BJ (cell line): ENCODE results near the gene ARFRP1. TPM values are rescaled to one million over a fixed set of nuclear protein-coding genes. Genes with fewer than 3 reads are reported as not detected.

Experiments
- CTCF ChIA-PET: fragments of 350-600 bp; formaldehyde crosslinking; extraction: SDS; loops from one replicate; lab custom pipeline; 2021; ENCODE audit warnings: antibody characterized with exemption, inconsistent platforms; lab: Yijun Ruan, JAX
- POLR2A ChIA-PET: fragments of 300-600 bp; sonication (Branson Sonifier 250); formaldehyde crosslinking; extraction: SDS; loops from one replicate; lab custom pipeline; 2021; ENCODE audit warnings: antibody characterized with exemption; lab: Charles Lee
- DNase-seq: peaks from one replicate; pipeline ENCODE4 v3.0.0-alpha.2; 2011; ENCODE audit warnings: low read depth
- H3K27me3 ChIP-seq: 2 replicates; pipeline ENCODE4 v1.6.0; 2011; ENCODE audit warnings: low read length; ENCODE audit not compliant: control insufficient read depth, insufficient read depth
- H3K36me3 ChIP-seq: 2 replicates; pipeline ENCODE4 v1.5.1; 2011; ENCODE audit warnings: low read length; ENCODE audit not compliant: control insufficient read depth, insufficient read depth
- H3K4me3 ChIP-seq: 2 replicates; pipeline ENCODE4 v1.5.1; 2011; ENCODE audit warnings: low read depth, mild to moderate bottlenecking, control low read depth, low read length
- polyA minus RNA-seq: library from RNA; depleted of rRNA, polyadenylated mRNA; stranded (reverse); fragments of >200 nt; gene quantifications from 2 replicates; pipeline ENCODE4 v1.2.3, GENCODE V29; 2011; rRNA and poly(A)+ RNA removed
- polyA plus RNA-seq: library from polyadenylated mRNA; depleted of rRNA; stranded (reverse); fragments of >200 nt; gene quantifications from 2 replicates; pipeline ENCODE4 v1.2.3, GENCODE V29; 2011; rRNA removed
- TF ChIP-seq, protein P1 (sequence below): IDR thresholded peaks from 2 replicates; pipeline ENCODE4 v1.5.1; 2011; ENCODE audit warnings: low read depth, mild to moderate bottlenecking, control low read depth, inconsistent platforms, low read length, moderate library complexity; ENCODE audit not compliant: insufficient read depth

ARFRP1 gene, protein sequence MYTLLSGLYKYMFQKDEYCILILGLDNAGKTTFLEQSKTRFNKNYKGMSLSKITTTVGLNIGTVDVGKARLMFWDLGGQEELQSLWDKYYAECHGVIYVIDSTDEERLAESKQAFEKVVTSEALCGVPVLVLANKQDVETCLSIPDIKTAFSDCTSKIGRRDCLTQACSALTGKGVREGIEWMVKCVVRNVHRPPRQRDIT
- polyA plus RNA-seq (29.3 and 41.9 TPM in 2 replicates), polyA minus RNA-seq (14.8 and 16.4 TPM in 2 replicates)

DNA sequence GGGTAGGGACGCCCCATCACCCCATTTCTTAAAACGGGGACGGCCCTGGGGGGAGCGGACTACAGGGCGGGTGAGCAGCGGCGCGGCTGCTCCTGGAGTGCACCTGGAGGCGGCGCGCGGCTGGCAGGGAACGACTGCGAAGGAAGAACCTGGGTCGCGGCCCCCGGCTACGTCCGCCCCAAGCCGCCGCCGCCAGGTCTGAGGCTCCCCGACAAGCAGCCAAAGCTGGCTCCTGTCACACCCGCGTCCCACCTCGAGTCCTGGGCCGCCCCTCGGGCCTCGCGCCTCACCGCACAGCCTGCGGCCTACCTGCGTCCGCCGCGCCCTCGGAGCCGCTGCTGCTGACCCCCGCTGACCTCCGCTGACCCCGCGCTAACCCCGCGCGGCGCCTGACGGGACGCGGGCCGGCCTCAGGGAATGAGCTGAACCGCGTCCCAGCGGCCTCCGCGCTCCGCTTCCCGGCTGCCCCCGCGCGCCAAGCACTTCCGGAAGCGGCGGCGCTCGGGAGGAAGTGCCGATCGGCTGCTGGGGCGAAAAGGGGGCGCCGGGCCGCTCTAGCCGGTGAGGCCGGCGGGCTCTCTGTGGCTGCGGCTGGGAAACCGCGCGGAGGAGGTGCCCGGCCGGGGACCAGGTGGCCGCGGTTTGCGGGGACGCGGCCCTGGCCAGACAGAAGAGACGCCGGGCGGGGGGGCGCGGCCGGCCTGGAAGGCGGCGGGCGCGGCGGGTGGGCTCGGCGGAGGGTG is at the start of gene ARFRP1, which contains the start of gene ZGPAT:
Gene ARFRP1, minus strand, starts transcription at position 419 of the 743 bp plus-strand sequence. CDS start 885 bp downstream, outside the sequence.
Gene ZGPAT, plus strand, starts transcription at position 482 of the 743 bp plus-strand sequence. CDS start 542 bp downstream, outside the sequence.
- H3K4me3 ChIP-seq = peak within 1 kb of the TSS; percentile 88
- CTCF ChIA-PET = interaction anchor here (0.9 to 1.5 kb wide), 4 partner anchors 9 to 78 kb away, joined by 3 to 5 read pairs (median 4); no protein-coding TSS in a partner anchor
- POLR2A ChIA-PET = interaction anchor here (0.6 to 1.1 kb wide), 2 partner anchors 9 to 512 kb away, joined by 3 to 6 read pairs; no protein-coding TSS in a partner anchor
- no peak for DNase-seq
- no peaks in the 10 kb centered on the region for H3K27me3 ChIP-seq
- TF ChIP-seq, protein P1, sequence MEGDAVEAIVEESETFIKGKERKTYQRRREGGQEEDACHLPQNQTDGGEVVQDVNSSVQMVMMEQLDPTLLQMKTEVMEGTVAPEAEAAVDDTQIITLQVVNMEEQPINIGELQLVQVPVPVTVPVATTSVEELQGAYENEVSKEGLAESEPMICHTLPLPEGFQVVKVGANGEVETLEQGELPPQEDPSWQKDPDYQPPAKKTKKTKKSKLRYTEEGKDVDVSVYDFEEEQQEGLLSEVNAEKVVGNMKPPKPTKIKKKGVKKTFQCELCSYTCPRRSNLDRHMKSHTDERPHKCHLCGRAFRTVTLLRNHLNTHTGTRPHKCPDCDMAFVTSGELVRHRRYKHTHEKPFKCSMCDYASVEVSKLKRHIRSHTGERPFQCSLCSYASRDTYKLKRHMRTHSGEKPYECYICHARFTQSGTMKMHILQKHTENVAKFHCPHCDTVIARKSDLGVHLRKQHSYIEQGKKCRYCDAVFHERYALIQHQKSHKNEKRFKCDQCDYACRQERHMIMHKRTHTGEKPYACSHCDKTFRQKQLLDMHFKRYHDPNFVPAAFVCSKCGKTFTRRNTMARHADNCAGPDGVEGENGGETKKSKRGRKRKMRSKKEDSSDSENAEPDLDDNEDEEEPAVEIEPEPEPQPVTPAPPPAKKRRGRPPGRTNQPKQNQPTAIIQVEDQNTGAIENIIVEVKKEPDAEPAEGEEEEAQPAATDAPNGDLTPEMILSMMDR = no peak
- H3K36me3 ChIP-seq = peaks cover 28% of the 10 kb centered on the region

DNA sequence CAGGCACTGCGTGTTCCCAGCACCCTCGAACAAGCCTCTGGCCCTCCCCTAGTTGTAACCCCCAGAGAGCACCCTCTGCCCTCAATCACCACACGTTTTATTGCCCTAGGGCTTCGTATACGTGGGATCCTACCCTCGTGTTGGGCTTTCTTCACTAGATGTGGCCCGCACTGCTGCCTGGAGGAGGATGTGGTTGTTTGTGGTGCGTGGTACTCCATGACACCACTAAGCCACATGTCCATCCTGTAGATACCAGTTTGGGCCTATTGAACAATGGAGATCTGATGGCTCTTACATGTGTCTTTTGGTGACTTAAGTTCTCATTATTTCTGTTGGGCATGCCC is 48.8 kb upstream of the ARFRP1 start:
- TF ChIP-seq, protein P1 = no peak
- no peak for DNase-seq
- Histone ChIP-seq H3K36me3 (no peaks in the 10 kb centered on the region), H3K4me3 (no peak overlapping the region), H3K27me3 (no peaks in the 10 kb centered on the region; the same call in 1 of the 2 replicates)
- ChIA-PET CTCF (no interaction called here), POLR2A (no interaction called here)

DNA sequence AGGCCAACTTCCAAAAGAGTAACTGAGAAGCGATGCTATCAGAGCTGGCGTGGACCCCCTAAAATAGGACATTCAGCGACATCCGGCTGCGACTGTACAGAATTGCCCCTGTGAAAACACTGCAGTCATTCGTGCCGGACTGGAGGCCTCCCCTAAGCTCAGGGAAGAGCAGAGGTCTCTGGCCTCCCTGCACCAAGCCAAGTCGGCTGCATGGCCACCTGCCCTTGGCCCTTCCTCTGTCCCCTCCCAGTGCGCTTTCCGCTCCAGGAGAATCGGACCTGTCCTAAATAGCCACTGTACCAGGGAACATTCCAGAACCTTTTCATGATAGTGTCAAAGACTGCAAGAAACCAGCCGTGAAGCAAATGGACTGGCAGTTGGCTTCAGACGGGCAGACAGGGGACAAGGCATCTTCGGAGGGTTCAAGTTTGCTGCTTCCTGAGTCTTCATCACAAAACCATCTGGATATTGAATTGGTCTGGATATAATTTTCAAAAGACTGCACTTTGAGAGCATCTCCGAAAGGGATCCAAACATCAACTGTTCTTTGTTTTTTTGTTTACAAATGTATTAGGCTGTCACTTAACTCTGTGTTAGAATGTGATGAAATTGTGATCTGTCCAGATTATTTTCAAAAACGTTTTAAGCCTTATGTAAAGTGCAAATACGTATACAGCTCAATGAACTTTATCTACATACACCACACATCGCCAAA is 48.3 kb upstream of the ARFRP1 start:
- ChIA-PET POLR2A (no interaction called here), CTCF (interaction anchor here (1.4 kb wide), 1 partner anchor 19 kb away, joined by 5 read pairs; no protein-coding TSS in a partner anchor)
- H3K27me3 ChIP-seq = no peaks in the 10 kb centered on the region; the same call in 1 of the 2 replicates
- no peak for DNase-seq
- TF ChIP-seq, protein P1 = no peak
- no peak overlapping the region for H3K4me3 ChIP-seq
- no peaks in the 10 kb centered on the region for H3K36me3 ChIP-seq

DNA sequence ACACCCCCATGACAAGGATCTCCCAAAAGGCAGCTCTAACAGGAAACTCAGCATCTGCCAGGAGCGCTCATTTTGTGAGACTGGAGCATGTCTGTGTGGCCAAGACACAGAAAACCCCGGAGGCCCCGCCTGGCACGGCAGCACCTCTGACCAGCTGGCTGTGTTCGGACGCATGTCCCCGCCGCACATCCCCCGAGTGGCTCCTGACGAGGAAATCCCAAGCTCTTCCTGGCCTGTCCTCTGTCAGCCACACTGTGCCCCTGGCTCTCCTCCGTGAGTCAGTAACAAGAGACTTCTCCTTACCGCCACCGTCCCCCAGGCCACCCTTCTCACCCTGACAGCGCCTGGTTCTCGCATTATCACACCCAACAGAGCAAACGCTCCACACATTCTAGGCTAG is 46.2 kb upstream of the ARFRP1 start:
- POLR2A ChIA-PET = no interaction called here
- H3K27me3 ChIP-seq = no peaks in the 10 kb centered on the region; the same call in 1 of the 2 replicates
- no peak for DNase-seq
- TF ChIP-seq, protein P1 = no peak
- no peaks in the 10 kb centered on the region for H3K36me3 ChIP-seq
- CTCF ChIA-PET = interaction anchor here (0.7 to 1.0 kb wide), 2 partner anchors 21 to 219 kb away, joined by 3 read pairs; no protein-coding TSS in a partner anchor
- no peak overlapping the region for H3K4me3 ChIP-seq
